Parathyroid adenoma (tissue), 2 donors: ENCODE data around the gene FAM78A.

Experiments
- H2AFZ ChIP-seq: fragments of 300-600 bp; sonication (generic); one replicate; pipeline ENCODE4 v1.7.0; 2017; ENCODE audit warnings: antibody characterized with exemption, mild to moderate bottlenecking
- H3K27ac ChIP-seq: fragments of 300-600 bp; sonication (generic); one replicate; pipeline ENCODE4 v1.7.0; 2017
- H3K27me3 ChIP-seq: fragments of 300-600 bp; sonication (generic); one replicate; pipeline ENCODE4 v1.7.0; 2017; ENCODE audit warnings: low read length; ENCODE audit not compliant: control insufficient read depth, insufficient read depth
- H3K36me3 ChIP-seq: fragments of 300-600 bp; sonication (generic); one replicate; pipeline ENCODE4 v1.7.0; 2017; ENCODE audit warnings: low read length; ENCODE audit not compliant: control insufficient read depth, insufficient read depth
- H3K4me1 ChIP-seq: fragments of 300-600 bp; sonication (generic); one replicate; pipeline ENCODE4 v1.7.0; 2017; ENCODE audit warnings: control low read depth
- H3K4me2 ChIP-seq: fragments of 300-600 bp; sonication (generic); one replicate; pipeline ENCODE4 v1.7.0; 2017; ENCODE audit warnings: low read length
- H3K4me3 ChIP-seq: fragments of 300-600 bp; sonication (generic); one replicate; pipeline ENCODE4 v1.7.0; 2017; ENCODE audit warnings: low read depth, low read length
- H3K79me2 ChIP-seq: fragments of 300-600 bp; sonication (generic); one replicate; pipeline ENCODE4 v1.7.0; 2017; ENCODE audit warnings: control low read depth
- H3K9ac ChIP-seq: fragments of 300-600 bp; sonication (generic); one replicate; pipeline ENCODE4 v1.7.0; 2017; ENCODE audit warnings: mild to moderate bottlenecking
- H3K9me3 ChIP-seq: fragments of 300-600 bp; sonication (generic); one replicate; pipeline ENCODE4 v1.7.0; 2017; ENCODE audit warnings: low read length; ENCODE audit not compliant: control insufficient read depth
- CTCF ChIP-seq: fragments of 300-600 bp; sonication (generic); IDR thresholded peaks from one replicate; pipeline ENCODE4 v1.7.0; 2017; ENCODE audit warnings: antibody characterized with exemption, mild to moderate bottlenecking
- donor health status: primary hyperparathyroidism.

FAM78A gene

DNA sequence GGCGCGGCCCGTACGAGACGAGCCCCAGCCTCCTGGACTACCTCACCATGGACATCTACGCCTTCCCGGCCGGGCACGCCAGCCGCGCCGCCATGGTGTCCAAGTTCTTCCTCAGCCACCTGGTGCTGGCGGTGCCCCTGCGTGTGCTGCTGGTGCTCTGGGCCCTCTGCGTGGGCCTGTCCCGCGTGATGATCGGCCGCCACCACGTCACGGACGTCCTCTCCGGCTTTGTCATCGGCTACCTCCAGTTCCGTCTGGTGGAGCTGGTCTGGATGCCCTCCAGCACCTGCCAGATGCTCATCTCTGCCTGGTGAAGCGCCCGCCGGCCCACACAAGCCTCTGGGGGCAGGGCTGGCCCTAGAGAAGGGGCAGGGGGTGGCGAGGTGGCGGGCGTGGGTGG is 31.7 kb upstream of the FAM78A start:
- no peak overlapping the region for H3K4me3 ChIP-seq
- H3K4me2 ChIP-seq = no peak overlapping the region
- H3K9ac ChIP-seq = no peak overlapping the region
- H3K4me1 ChIP-seq = no peaks in the 10 kb centered on the region
- H3K79me2 ChIP-seq = no peaks in the 10 kb centered on the region
- no peak for TF ChIP-seq CTCF
- H2AFZ ChIP-seq = no peak overlapping the region
- no peaks in the 10 kb centered on the region for H3K27me3 ChIP-seq
- no peaks in the 10 kb centered on the region for H3K9me3 ChIP-seq
- no peak overlapping the region for H3K27ac ChIP-seq
- H3K36me3 ChIP-seq = no peaks in the 10 kb centered on the region

- no peak for TF ChIP-seq CTCF
- H3K9ac ChIP-seq = no peak overlapping the region
- H3K36me3 ChIP-seq = no peaks in the 10 kb centered on the region
- no peak overlapping the region for H3K4me3 ChIP-seq
- no peak overlapping the region for H2AFZ ChIP-seq
- H3K27ac ChIP-seq = no peak overlapping the region
- no peaks in the 10 kb centered on the region for H3K9me3 ChIP-seq
- no peaks in the 10 kb centered on the region for H3K27me3 ChIP-seq
- no peaks in the 10 kb centered on the region for H3K4me1 ChIP-seq
- H3K4me2 ChIP-seq = no peak overlapping the region
- no peaks in the 10 kb centered on the region for H3K79me2 ChIP-seq
Measured at GRCh38 chr9:131306397-131307004, 30.2 kb upstream of the FAM78A start.

- Histone ChIP-seq H3K79me2 (no peaks in the 10 kb centered on the region), H3K4me2 (no peak overlapping the region), H3K27ac (no peak overlapping the region), H2AFZ (no peak overlapping the region), H3K36me3 (no peaks in the 10 kb centered on the region), H3K9ac (no peak overlapping the region), H3K4me3 (no peak overlapping the region), H3K27me3 (no peaks in the 10 kb centered on the region), H3K4me1 (no peaks in the 10 kb centered on the region), H3K9me3 (no peaks in the 10 kb centered on the region)
- TF ChIP-seq CTCF = no peak
Measured at GRCh38 chr9:131304676-131305355, 28.5 kb upstream of the FAM78A start.

GRCh38 chr9:131303381-131304321 is 27.3 kb upstream of the FAM78A start:
- Histone ChIP-seq H3K79me2 (no peaks in the 10 kb centered on the region), H3K27me3 (no peaks in the 10 kb centered on the region), H3K9me3 (no peaks in the 10 kb centered on the region), H3K9ac (no peak overlapping the region), H3K4me2 (no peak overlapping the region), H3K4me1 (no peaks in the 10 kb centered on the region), H3K36me3 (no peaks in the 10 kb centered on the region), H3K27ac (no peak overlapping the region), H3K4me3 (no peak overlapping the region), H2AFZ (no peak overlapping the region)
- no peak for TF ChIP-seq CTCF
